Measurements from ENCODE around the gene IRF7. TPM values are rescaled to one million over a fixed set of nuclear protein-coding genes. Genes with fewer than 3 reads are reported as not detected.

The IRF7 gene
- total and polyA plus RNA-seq, 2 of the 4 experiments (the other 2 are of a cell fraction): 1.6 to 4.5 TPM

DNA sequence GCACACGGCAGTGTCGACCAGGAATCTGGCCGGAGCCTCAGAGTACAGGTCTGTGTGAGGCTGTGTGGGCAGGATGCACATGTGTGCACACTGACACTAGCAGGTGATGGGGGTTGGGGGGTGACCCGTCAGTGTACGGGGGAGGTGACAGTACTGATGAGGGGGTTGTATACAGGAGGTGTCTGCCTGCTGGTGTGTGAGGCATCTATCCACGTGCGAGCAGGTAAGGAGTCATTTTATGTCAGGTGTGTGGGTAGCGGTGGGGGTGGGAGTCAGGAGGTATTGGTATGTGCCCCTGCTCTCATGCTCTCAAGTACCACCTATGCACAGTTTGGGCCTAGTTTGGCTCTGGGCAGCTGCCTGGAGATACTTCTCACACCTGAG is 44.0 kb downstream of the IRF7 start:
- Histone ChIP-seq H3K4me2 (ENCODE audit: low read depth, low read length) (no peak overlapping the region), H4K20me1 (ENCODE audit: insufficient read depth, low read length) (peaks cover 17% of the 10 kb centered on the region), H2BK120ac (ENCODE audit: low read depth, low read length) (no peak overlapping the region), H3K9me1 (ENCODE audit: insufficient read depth, low read length) (0 out of 2 replicates have a peak, but pooled peaks cover 3% of the 10 kb centered on the region), H3K4me1 (ENCODE audit: control insufficient read depth, insufficient read depth, low read length) (peaks cover 17% of the 10 kb centered on the region), H3K9ac (ENCODE audit: low read depth, low read length) (no peak overlapping the region), H3K27me3 (ENCODE audit: control insufficient read depth, insufficient read depth, low read length) (no peaks in the 10 kb centered on the region; the same call in 1 of the 2 replicates), H2AK5ac (ENCODE audit: low read depth, low read length) (no peak overlapping the region), H4K8ac (ENCODE audit: low read depth in 2 of 2, low read length in 2 of 2) (no peak overlapping the region), H4K91ac (ENCODE audit: insufficient read depth, low read depth, low read length) (no peak overlapping the region), H3K79me1 (ENCODE audit: low read depth in 1 of 2, low read length in 2 of 2) (peaks cover 11 to 24% of the 10 kb centered on the region in 2 experiments; a peak in 3 of 4 replicates), H4K5ac (ENCODE audit: low read depth, low read length) (no peak overlapping the region), H2AFZ (replicated peaks; ENCODE audit: low read length, poor library complexity) (no peak overlapping the region), H3K36me3 (ENCODE audit: control insufficient read depth, insufficient read depth, low read length) (peaks cover 6% of the 10 kb centered on the region), H3K27ac (ENCODE audit: insufficient read depth, low read length) (no peak overlapping the region), H3K9me3 (ENCODE audit: control insufficient read depth, insufficient read depth, low read length) (no peaks in the 10 kb centered on the region), H3K4ac (ENCODE audit: low read depth, low read length) (no peak overlapping the region), H2BK20ac (ENCODE audit: low read depth, low read length) (no peak overlapping the region), H2AK9ac (replicated peaks; ENCODE audit: low read depth, low read length, poor library complexity) (no peak overlapping the region), H3K14ac (replicated peaks; ENCODE audit: low read depth, low read length) (no peak overlapping the region), H3K18ac (ENCODE audit: low read depth, low read length) (no peak overlapping the region), H3K23ac (ENCODE audit: low read depth, low read length) (no peak overlapping the region), H3K4me3 (ENCODE audit: insufficient read depth, low read depth, low read length) (no peak overlapping the region), H2BK5ac (ENCODE audit: low read depth, low read length, poor library complexity, severe bottlenecking) (no peak overlapping the region), H2BK15ac (ENCODE audit: low read depth, low read length) (no peak overlapping the region), H3K56ac (ENCODE audit: extremely low read depth, insufficient read depth, low read length) (no peak overlapping the region)
- intact Hi-C loops (cut with micrococcal nuclease) (no loop called here), in situ Hi-C loops (cut with MboI; ENCODE audit: low sequenced_read_pairs) (no loop called here), dilution Hi-C loops (cut with HindIII; ENCODE audit: low sequenced_read_pairs, unreplicated experiment) (no loop called here)
- POLR2A ChIA-PET (ENCODE audit: unreplicated experiment): no interaction called here
- ATAC-seq (ENCODE audit: low read depth) (no peak), DNase-seq (no peak)
- TF ChIP-seq FOS (IDR thresholded peaks at IDR 0.05; ENCODE audit: low read depth, low read length) (no peak), SMC3 (IDR thresholded peaks at IDR 0.05; ENCODE audit: low read depth, low read length) (no peak), MAZ (IDR thresholded peaks at IDR 0.05; ENCODE audit: borderline replicate concordance, low read depth, low read length) (no peak), CEBPB (IDR thresholded peaks at IDR 0.05; ENCODE audit: low read depth, low read length) (no peak), NFE2L2 (IDR thresholded peaks at IDR 0.05; ENCODE audit: low read depth, low read length) (no peak), BHLHE40 (IDR thresholded peaks at IDR 0.05; ENCODE audit: low read depth, low read length) (no peak), RAD21 (IDR thresholded peaks at IDR 0.05; ENCODE audit: low read length) (no peak), RFX5 (IDR thresholded peaks at IDR 0.05; ENCODE audit: low read depth, low read length) (no peak), MXI1 (IDR thresholded peaks at IDR 0.05; ENCODE audit: borderline replicate concordance, low read depth, low read length) (no peak), RCOR1 (IDR thresholded peaks at IDR 0.05; ENCODE audit: insufficient replicate concordance, low read length) (no peak), MAFK (IDR thresholded peaks at IDR 0.05; ENCODE audit: low read depth, low read length) (no peak), POLR2A (IDR thresholded peaks at IDR 0.05; ENCODE audit: low read depth, low read length) (no peak), CHD1 (IDR thresholded peaks at IDR 0.05; ENCODE audit: low read depth, low read length) (no peak)
- TF ChIP-seq, protein P1, sequence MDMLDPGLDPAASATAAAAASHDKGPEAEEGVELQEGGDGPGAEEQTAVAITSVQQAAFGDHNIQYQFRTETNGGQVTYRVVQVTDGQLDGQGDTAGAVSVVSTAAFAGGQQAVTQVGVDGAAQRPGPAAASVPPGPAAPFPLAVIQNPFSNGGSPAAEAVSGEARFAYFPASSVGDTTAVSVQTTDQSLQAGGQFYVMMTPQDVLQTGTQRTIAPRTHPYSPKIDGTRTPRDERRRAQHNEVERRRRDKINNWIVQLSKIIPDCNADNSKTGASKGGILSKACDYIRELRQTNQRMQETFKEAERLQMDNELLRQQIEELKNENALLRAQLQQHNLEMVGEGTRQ (IDR thresholded peaks at IDR 0.05; ENCODE audit: low read depth, low read length): no peak
- TF ChIP-seq, protein P2, sequence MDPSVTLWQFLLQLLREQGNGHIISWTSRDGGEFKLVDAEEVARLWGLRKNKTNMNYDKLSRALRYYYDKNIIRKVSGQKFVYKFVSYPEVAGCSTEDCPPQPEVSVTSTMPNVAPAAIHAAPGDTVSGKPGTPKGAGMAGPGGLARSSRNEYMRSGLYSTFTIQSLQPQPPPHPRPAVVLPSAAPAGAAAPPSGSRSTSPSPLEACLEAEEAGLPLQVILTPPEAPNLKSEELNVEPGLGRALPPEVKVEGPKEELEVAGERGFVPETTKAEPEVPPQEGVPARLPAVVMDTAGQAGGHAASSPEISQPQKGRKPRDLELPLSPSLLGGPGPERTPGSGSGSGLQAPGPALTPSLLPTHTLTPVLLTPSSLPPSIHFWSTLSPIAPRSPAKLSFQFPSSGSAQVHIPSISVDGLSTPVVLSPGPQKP (IDR thresholded peaks at IDR 0.05; ENCODE audit: borderline replicate concordance, low read depth, low read length): no peak
- TF ChIP-seq, protein P3, sequence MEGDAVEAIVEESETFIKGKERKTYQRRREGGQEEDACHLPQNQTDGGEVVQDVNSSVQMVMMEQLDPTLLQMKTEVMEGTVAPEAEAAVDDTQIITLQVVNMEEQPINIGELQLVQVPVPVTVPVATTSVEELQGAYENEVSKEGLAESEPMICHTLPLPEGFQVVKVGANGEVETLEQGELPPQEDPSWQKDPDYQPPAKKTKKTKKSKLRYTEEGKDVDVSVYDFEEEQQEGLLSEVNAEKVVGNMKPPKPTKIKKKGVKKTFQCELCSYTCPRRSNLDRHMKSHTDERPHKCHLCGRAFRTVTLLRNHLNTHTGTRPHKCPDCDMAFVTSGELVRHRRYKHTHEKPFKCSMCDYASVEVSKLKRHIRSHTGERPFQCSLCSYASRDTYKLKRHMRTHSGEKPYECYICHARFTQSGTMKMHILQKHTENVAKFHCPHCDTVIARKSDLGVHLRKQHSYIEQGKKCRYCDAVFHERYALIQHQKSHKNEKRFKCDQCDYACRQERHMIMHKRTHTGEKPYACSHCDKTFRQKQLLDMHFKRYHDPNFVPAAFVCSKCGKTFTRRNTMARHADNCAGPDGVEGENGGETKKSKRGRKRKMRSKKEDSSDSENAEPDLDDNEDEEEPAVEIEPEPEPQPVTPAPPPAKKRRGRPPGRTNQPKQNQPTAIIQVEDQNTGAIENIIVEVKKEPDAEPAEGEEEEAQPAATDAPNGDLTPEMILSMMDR (conservative IDR thresholded peaks at IDR 0.05; ENCODE audit: low read depth, low read length): no peak
- BruUV-seq (replicated peaks): no TSS peak
- 54% methylated on average over 3 of the region's 8 CpGs; no CpG with 5 or more reads in 1 of the 2 experiments for WGBS, 2 experiments (ENCODE audit: extremely low coverage in 2 of 2, insufficient read length in 1 of 2)
- CTCF ChIA-PET: interaction anchor here (0.6 kb wide), 1 partner anchor 175 kb away, joined by 5 read pairs; no protein-coding TSS in a partner anchor
